GM21528 (cell line): Measurements from ENCODE around the gene WT1.

Source experiments
- ATAC-seq: cut with Tn5 transposase; IDR thresholded peaks from one replicate; pipeline ENCODE4 v1.9.1; 2021; ENCODE audit warnings: mild to moderate bottlenecking, moderate library complexity; ENCODE audit not compliant: unreplicated experiment, low FRiP score

Gene WT1

GRCh38 chr11:32341620-32342613, 93.4 kb downstream of the WT1 start:
- ATAC-seq, result no peak

GRCh38 chr11:32340181-32340580, 95.2 kb downstream of the WT1 start:
- ATAC-seq, result no peak
